Neuron (in vitro differentiated cells): ENCODE results near the gene NUDT17.
"Not testable (repeated sequence)": the region's sequence is repeated elsewhere in the genome, so short reads cannot be mapped to it uniquely, and the experiment has no call there.

Experiments used
- H2AFZ ChIP-seq: one replicate; pipeline ENCODE4 v1.6.1; 2013; ENCODE audit warnings: low read depth, mild to moderate bottlenecking, inconsistent platforms, low read length, moderate library complexity
- H3K27me3 ChIP-seq: one replicate; pipeline ENCODE4 v1.6.1; 2013; ENCODE audit warnings: low read length; ENCODE audit not compliant: insufficient read depth
- H3K36me3 ChIP-seq: one replicate; pipeline ENCODE4 v1.6.1; 2013; ENCODE audit warnings: low read length; ENCODE audit not compliant: insufficient read depth
- H3K4me1 ChIP-seq: one replicate; pipeline ENCODE4 v1.6.1; 2013; ENCODE audit warnings: low read length; ENCODE audit not compliant: insufficient read depth
- H3K4me3 ChIP-seq: 2 replicates; pipeline ENCODE4 v1.5.1; 2013; ENCODE audit warnings: mild to moderate bottlenecking, low read length, moderate library complexity
- H3K9me3 ChIP-seq: one replicate; pipeline ENCODE4 v1.6.1; 2013; ENCODE audit warnings: low read length

NUDT17 gene

DNA sequence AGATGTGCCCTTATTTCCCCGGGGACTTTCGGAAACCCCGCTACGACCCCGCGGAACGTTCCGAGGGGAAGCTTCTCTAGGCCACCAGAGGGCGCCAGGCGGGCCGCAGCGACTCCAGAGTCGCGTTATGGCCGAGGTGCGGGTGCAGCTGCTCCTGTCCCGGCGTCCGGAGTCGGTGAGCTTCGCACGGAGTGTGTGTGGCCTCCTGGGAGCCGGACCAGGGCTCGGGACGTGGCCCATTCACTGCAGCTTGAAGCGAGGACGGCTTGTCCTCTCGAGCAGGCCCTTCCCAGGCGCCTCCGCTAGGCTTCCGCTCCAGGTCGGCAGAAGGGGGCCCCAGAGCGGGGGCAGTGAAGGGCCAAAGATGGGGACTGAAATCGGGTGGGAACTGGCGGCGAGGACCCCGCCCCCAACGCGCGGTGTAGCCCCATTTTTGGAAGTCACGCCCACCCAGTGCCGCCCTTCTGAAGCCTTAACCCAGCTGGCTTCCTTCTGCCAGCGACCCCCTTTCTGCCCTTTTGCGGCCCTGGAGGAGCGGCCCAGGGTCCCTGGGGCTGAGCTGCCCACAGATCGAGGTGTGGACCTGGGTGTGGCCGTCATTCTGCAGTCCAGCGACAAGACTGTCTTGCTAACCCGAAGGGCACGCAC, at the start of gene NUDT17:
Gene NUDT17, plus strand, starts transcription at position 117 of the 648 bp plus-strand sequence. Its CDS starts 11 bp downstream, at position 128.
- peak within 1 kb of the TSS; percentile 56 for H2AFZ ChIP-seq
- H3K4me1 ChIP-seq = peaks cover 3% of the 10 kb centered on the region
- H3K4me3 ChIP-seq = peak within 1 kb of the TSS; percentile 48
- H3K27me3 ChIP-seq = no peaks in the 10 kb centered on the region
- peaks cover 60% of the 10 kb centered on the region for H3K36me3 ChIP-seq
- H3K9me3 ChIP-seq = no peaks in the 10 kb centered on the region

DNA sequence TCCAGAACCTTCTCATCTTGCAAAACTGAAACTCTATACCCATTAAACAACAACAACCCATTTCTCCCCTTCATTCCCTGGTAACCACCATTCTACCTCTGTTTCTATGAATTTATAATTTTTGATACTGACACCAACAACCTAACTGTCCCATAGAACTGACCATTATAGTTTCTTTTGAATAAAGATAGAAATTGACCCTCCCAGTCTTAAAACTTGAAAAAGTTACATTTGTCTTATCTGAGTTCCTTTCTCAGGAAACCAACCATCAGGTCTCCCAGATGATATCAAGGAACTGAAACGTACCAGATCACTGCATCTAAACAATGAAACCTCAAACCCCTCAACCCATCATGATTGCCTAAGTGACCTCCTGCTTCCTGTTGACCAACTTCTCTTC, 48.7 kb upstream of the NUDT17 start:
- Histone ChIP-seq H3K36me3 (peaks cover 5% of the 10 kb centered on the region), H2AFZ (no peak overlapping the region), H3K4me1 (no peaks in the 10 kb centered on the region), H3K4me3 (no peak overlapping the region), H3K9me3 (peaks cover 9% of the 10 kb centered on the region), H3K27me3 (no peaks in the 10 kb centered on the region)

- no peaks in the 10 kb centered on the region for H3K36me3 ChIP-seq
- peaks cover 9% of the 10 kb centered on the region for H3K9me3 ChIP-seq
- no peak overlapping the region for H3K4me3 ChIP-seq
- peaks cover 7% of the 10 kb centered on the region for H3K4me1 ChIP-seq
- H3K27me3 ChIP-seq = no peaks in the 10 kb centered on the region
- H2AFZ ChIP-seq = no peak overlapping the region
These were observed 45.6 kb upstream of the NUDT17 start for GRCh38 chr1:145799806-145800205.

DNA sequence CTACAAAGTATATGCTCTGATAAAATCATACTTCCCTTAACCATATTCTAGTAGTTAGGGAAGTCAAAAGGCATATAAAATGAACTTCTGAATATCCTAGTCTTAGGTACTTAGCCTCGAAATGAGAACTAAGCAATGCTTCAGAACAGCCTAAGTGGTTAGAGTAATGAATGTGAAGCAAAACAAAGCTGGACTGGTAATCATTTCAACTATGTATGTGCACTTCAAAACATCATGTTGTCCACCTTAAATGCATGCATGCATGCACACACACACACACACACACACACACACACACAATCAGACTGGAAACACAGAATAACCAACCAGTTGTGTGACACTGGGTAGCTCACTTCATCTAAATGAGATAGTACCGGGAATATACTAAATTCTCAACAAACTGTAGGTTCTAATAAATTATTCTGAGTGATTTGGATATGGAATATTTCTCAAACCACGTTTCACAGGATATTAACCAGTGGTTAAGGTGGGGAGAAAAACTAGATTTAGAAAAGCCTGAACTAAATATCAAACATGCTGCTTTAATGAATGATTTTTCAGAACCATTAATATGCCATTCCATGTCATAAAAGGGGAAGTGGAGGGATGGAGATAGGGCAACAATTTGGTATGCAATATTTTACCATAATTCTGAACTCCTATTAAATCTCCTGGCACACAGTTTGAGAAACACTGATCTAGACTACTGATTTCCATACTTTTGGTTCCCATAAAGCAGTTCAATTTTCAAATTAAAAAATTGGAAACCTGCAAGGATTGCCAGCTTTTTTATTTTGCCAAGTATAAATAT, 41.0 kb upstream of the NUDT17 start:
- Histone ChIP-seq H3K36me3 (no peaks in the 10 kb centered on the region), H3K9me3 (no peaks in the 10 kb centered on the region), H2AFZ (no peak overlapping the region), H3K27me3 (no peaks in the 10 kb centered on the region), H3K4me3 (no peak overlapping the region), H3K4me1 (peaks cover 9% of the 10 kb centered on the region)

GRCh38 chr1:145805057-145805456, 40.4 kb upstream of the NUDT17 start:
- Histone ChIP-seq H3K36me3 (no peaks in the 10 kb centered on the region), H3K27me3 (no peaks in the 10 kb centered on the region), H3K4me1 (peaks cover 9% of the 10 kb centered on the region), H3K4me3 (no peak overlapping the region), H3K9me3 (no peaks in the 10 kb centered on the region), H2AFZ (no peak overlapping the region)

DNA sequence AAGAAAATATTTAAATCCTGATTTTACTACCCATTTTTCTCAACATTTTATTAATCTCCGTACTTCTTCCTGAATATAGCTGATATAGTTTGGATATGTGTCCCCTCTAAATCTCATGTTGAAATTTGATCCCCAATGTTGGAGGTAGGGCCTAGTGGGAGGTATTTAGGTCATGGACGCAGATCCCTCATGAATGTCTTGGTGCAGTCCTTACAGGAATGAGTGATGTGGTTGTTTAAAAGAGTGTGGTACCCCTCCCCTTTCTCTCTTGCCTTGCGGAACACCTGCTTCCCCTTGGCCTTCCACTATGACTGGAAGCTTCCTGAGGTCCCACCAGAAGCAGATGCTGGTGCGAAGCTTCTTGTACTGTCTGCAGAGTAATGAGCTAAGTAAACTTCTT, 39.0 kb upstream of the NUDT17 start:
- peaks cover 9% of the 10 kb centered on the region for H3K4me1 ChIP-seq
- H3K4me3 ChIP-seq = no peak overlapping the region
- no peaks in the 10 kb centered on the region for H3K36me3 ChIP-seq
- no peak overlapping the region for H2AFZ ChIP-seq
- no peaks in the 10 kb centered on the region for H3K27me3 ChIP-seq
- H3K9me3 ChIP-seq = no peaks in the 10 kb centered on the region

- no peaks in the 10 kb centered on the region for H3K27me3 ChIP-seq
- H3K4me1 ChIP-seq = peaks cover 9% of the 10 kb centered on the region
- H2AFZ ChIP-seq = no peak overlapping the region
- no peaks in the 10 kb centered on the region for H3K9me3 ChIP-seq
- no peaks in the 10 kb centered on the region for H3K36me3 ChIP-seq
- H3K4me3 ChIP-seq = no peak overlapping the region
These were observed 38.6 kb upstream of the NUDT17 start for GRCh38 chr1:145806844-145807243.

DNA sequence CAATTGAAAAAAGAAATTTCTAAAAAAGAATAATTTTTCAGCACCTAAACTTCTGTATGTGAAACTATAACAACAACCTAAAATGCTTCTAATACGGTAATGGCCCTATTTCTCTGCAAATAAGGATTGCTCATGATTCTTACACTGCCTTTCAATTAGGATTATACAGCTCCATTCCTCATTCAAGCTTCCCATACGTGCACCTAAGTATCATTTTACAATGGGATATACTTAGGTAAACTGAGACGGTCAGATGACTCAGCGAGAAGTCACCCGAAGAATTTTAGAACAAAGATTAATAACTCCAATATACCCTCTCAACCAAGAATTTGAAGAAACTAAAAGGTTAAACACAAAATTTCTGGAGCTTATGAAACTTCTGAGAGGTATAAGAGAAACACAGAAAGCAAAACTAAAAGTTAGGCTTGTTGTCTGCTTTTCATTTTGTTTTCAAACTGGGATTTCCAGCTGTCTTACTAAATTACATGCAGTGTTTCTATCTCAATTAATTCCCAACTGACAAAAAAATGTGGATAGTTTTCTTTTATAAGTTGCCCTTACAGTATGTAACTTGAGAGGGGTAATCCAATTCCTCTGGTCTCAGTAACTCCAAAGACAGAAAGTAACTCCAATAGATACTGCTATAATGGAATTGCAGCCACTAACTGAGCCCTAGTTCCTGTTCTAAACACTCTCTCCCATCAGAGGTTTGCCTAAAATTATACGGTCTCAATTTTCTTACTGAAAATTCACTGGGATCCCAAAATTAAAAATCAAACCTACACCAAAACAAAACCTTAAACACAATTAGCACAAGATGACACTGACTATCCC, 32.2 kb upstream of the NUDT17 start:
- H3K36me3 ChIP-seq, H3K4me1 ChIP-seq, H2AFZ ChIP-seq, H3K9me3 ChIP-seq, H3K27me3 ChIP-seq, H3K4me3 ChIP-seq: not testable (repeated sequence)

GRCh38 chr1:145818095-145818494, 27.3 kb upstream of the NUDT17 start:
- H3K9me3 ChIP-seq, H3K4me3 ChIP-seq, H3K27me3 ChIP-seq, H3K4me1 ChIP-seq, H2AFZ ChIP-seq, H3K36me3 ChIP-seq: not testable (repeated sequence)

DNA sequence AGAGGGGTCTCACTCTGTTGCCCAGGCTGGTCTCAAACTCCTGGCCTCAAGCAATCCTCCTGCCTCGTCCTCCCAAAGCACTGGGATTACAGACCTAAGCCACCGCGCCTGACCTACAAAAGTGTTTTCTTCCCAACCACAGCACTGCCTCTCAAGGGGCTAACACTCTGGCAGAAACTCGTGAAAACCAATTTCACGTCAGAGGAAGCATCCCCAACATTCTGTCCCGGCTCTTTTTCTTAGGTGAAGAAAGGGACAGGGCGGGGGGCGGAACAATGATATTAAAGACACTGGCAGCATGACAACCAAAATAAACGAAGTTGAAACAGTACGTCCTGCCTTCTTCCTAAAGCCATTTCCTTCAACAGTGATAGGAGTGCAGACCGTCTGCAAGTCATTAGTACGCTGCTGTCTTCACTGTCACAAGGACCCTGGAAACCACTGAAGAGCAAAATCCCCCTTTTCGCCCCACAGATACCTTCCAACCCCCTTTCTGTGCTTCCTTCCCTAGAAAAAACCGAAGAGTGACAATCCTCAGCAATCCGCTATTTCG, 22.6 kb upstream of the NUDT17 start:
- H3K36me3 ChIP-seq = peaks cover 22% of the 10 kb centered on the region
- not testable (repeated sequence) for H3K9me3 ChIP-seq, H3K4me3 ChIP-seq, H3K4me1 ChIP-seq, H3K27me3 ChIP-seq, H2AFZ ChIP-seq

DNA sequence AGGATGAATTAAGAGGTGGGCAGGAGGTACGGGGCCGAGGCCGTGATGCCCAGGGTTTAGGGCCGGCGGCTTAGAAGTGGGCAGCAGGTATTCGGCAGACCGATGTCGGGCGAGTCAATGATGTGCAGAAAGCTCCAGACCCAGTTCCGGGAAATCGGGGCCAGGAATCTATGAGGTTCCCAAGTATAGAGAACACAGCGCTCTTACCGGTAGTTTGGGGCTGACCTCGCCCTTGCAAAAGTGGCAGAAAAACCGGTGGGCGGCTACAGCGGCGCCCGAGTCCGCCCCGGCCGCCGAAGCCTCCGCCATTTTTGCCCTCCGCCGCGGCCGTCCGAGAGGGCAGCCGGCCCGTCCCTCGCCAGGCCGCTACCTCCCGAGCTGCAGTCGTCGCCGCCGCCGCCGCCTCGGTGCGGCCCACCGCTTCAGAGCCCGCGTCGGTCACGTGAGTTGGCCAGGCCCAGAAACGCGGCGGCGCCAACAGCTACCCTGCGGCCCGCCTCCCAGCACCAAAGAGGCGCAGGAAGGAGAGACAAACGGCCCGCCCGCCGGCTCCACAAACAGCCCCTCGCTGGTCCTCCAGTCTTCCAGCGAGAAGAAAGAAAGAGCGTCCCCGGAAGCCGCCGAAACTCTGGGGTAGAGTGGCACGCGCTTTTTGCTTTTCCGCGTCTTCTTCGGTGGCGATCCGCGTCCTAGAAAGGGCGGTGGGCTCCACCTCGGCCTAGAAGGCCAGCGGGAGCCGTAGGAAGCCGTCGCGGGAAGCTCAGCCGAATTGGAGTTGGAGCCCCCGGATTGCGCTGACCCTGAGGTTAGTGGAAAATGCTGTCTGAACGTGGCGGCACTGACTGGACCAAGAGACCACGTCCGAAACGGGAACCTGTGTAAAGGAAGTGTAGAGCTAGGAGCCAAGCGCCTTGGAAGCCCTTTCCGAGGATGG, 21.6 kb upstream of the NUDT17 start, which contains the start of the genes POLR3C and RNF115:
Gene POLR3C, plus strand, starts transcription at position 636 of the 934 bp plus-strand sequence. CDS start 1,577 bp downstream, outside the sequence.
Gene RNF115, minus strand, starts transcription at position 531 of the 934 bp plus-strand sequence. Its CDS starts 222 bp downstream, at position 309.
- Histone ChIP-seq H3K4me3 (peak within 1 kb of the TSS; percentile 76), H3K4me1 (peaks cover 9% of the 10 kb centered on the region), H3K36me3 (peaks cover 32% of the 10 kb centered on the region), H3K27me3 (no peaks in the 10 kb centered on the region), H3K9me3 (no peaks in the 10 kb centered on the region), H2AFZ (peak within 1 kb of the TSS; percentile 76)

DNA sequence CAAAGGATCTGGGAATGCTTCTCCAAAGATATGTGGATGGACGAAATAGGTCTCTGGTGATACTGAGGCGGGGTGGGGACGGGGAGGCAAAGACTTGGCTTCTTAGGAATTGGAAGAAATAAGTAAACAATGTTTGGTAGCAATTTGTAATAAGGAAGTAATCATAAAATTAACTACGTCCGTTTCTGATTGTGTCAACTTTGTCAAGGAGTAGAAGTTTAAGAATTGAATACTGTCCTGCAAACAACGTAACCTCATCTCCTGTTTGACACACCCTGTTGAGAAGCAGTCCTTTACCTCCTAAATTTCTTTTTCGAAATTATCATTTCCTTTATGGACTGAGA, 21.0 kb upstream of the NUDT17 start:
- Histone ChIP-seq H3K27me3 (no peaks in the 10 kb centered on the region), H3K36me3 (peaks cover 36% of the 10 kb centered on the region), H3K4me3 (peak overlapping the region; percentile 76)

More for the DNA sequence above, 21.0 kb upstream of the NUDT17 start:
- Histone ChIP-seq H2AFZ (peak overlapping the region; percentile 76), H3K9me3 (no peaks in the 10 kb centered on the region), H3K4me1 (peaks cover 9% of the 10 kb centered on the region)
